Esophagus muscularis mucosa (tissue), 3 donors: ENCODE results near the gene CDC34.

Source experiments
- CTCF ChIP-seq, 3 experiments: fragments of 200-600 bp in 2 of 3; fragments of 450-650 bp in 1 of 3; sonication (generic) in 2 of 3; IDR thresholded peaks; one replicate each; pipeline ENCODE4 v1.5.1; 2017 to 2019; ENCODE audit warnings: antibody characterized with exemption in 3 of 3, mild to moderate bottlenecking in 2 of 3, moderate library complexity in 1 of 3
- POLR2A ChIP-seq: fragments of 450-650 bp; IDR thresholded peaks from one replicate; pipeline ENCODE4 v1.6.1; 2017; ENCODE audit warnings: antibody characterized with exemption, moderate library complexity, mild to moderate bottlenecking, low read depth

GRCh38 chr19:533364-534058, 2.0 kb downstream of the CDC34 start:
- TF ChIP-seq CTCF (IDR thresholded peaks at IDR 0.05): no peak
- TF ChIP-seq POLR2A: no peak
